ENCODE data around the gene UCMA.

The UCMA gene

GRCh38 chr10:13231808-13232207, 2.4 kb downstream of the UCMA start:
- DNase-seq: no peak

- DNase-seq: no peak
These were observed 3.0 kb downstream of the UCMA start for GRCh38 chr10:13231190-13231589.

GRCh38 chr10:13227031-13227430, 7.1 kb downstream of the UCMA start:
- DNase-seq: no peak

- no peak for DNase-seq
These were observed 8.6 kb downstream of the UCMA start for GRCh38 chr10:13225601-13226000.

- no peak for DNase-seq
These were observed 9.8 kb downstream of the UCMA start for GRCh38 chr10:13224210-13224995.

GRCh38 chr10:13223241-13223640, 10.9 kb downstream of the UCMA start:
- no peak for DNase-seq

GRCh38 chr10:13222566-13222965, 11.6 kb downstream of the UCMA start:
- DNase-seq: no peak

GRCh38 chr10:13222151-13222550, 12.0 kb downstream of the UCMA start:
- no peak for DNase-seq

GRCh38 chr10:13221572-13221971, 12.6 kb downstream of the UCMA start:
- DNase-seq: no peak

GRCh38 chr10:13219685-13220670, 14.2 kb downstream of the UCMA start:
- DNase-seq: no peak

GRCh38 chr10:13218878-13219277, 15.3 kb downstream of the UCMA start:
- DNase-seq: no peak

- no peak for DNase-seq
These were observed 21.0 kb downstream of the UCMA start for GRCh38 chr10:13213163-13213562.

- DNase-seq: no peak
These were observed 27.4 kb downstream of the UCMA start for GRCh38 chr10:13206546-13207443.

- no peak for DNase-seq
These were observed 28.1 kb downstream of the UCMA start for GRCh38 chr10:13206091-13206490.

- DNase-seq: no peak
These were observed 33.0 kb downstream of the UCMA start for GRCh38 chr10:13201132-13201531.

GRCh38 chr10:13195016-13195415, 39.2 kb downstream of the UCMA start:
- DNase-seq: no peak

GRCh38 chr10:13193637-13194036, 40.5 kb downstream of the UCMA start:
- DNase-seq: no peak

GRCh38 chr10:13191362-13191761, 42.8 kb downstream of the UCMA start:
- no peak for DNase-seq

- no peak for DNase-seq
These were observed 43.4 kb downstream of the UCMA start for GRCh38 chr10:13190816-13191215.

GRCh38 chr10:13189961-13190360, 44.2 kb downstream of the UCMA start:
- DNase-seq: no peak

GRCh38 chr10:13188593-13188992, 45.6 kb downstream of the UCMA start:
- no peak for DNase-seq

GRCh38 chr10:13187135-13187534, 47.0 kb downstream of the UCMA start:
- no peak for DNase-seq
